ENCODE results near the gene DBI. TPM values are rescaled to one million over a fixed set of nuclear protein-coding genes. Genes with fewer than 3 reads are reported as not detected.

Gene DBI
- total and polyA plus RNA-seq, 2 of the 13 experiments (the other 11 are each of a cell fraction or from before 2014, with no cell fraction given): 330 to 659 TPM

- TF ChIP-seq, protein P1, sequence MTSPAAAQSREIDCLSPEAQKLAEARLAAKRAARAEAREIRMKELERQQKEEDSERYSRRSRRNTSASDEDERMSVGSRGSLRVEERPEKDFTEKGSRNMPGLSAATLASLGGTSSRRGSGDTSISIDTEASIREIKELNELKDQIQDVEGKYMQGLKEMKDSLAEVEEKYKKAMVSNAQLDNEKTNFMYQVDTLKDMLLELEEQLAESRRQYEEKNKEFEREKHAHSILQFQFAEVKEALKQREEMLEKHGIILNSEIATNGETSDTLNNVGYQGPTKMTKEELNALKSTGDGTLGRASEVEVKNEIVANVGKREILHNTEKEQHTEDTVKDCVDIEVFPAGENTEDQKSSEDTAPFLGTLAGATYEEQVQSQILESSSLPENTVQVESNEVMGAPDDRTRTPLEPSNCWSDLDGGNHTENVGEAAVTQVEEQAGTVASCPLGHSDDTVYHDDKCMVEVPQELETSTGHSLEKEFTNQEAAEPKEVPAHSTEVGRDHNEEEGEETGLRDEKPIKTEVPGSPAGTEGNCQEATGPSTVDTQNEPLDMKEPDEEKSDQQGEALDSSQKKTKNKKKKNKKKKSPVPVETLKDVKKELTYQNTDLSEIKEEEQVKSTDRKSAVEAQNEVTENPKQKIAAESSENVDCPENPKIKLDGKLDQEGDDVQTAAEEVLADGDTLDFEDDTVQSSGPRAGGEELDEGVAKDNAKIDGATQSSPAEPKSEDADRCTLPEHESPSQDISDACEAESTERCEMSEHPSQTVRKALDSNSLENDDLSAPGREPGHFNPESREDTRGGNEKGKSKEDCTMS (CRISPR knock-in tag; conservative IDR thresholded peaks at IDR 0.05): no peak
- no peak for TF ChIP-seq ZNF546 (CRISPR knock-in tag; conservative IDR thresholded peaks at IDR 0.05)
- TF ChIP-seq SYNCRIP (IDR thresholded peaks at IDR 0.05; ENCODE audit: insufficient read depth, low read depth, low read length): no peak
- 0 out of 2 replicates have a peak, but pooled peaks have one; percentile 58 for TF ChIP-seq CC2D1A (CRISPR knock-in tag; IDR thresholded peaks at IDR 0.05)
- TF ChIP-seq CHD4 (IDR thresholded peaks at IDR 0.05; ENCODE audit: borderline replicate concordance, low read length): 0 out of 2 replicates have a peak, but pooled peaks have one; percentile 18
- no peak; the same call in 1 of the 2 replicates for TF ChIP-seq ZNF292 (CRISPR knock-in tag; IDR thresholded peaks at IDR 0.05; ENCODE audit: borderline replicate concordance, low read depth)
- 0 out of 2 replicates have a peak, but pooled peaks have one; percentile 1 for TF ChIP-seq MEF2D (CRISPR knock-in tag; IDR thresholded peaks at IDR 0.05)
- TF ChIP-seq, protein P2, sequence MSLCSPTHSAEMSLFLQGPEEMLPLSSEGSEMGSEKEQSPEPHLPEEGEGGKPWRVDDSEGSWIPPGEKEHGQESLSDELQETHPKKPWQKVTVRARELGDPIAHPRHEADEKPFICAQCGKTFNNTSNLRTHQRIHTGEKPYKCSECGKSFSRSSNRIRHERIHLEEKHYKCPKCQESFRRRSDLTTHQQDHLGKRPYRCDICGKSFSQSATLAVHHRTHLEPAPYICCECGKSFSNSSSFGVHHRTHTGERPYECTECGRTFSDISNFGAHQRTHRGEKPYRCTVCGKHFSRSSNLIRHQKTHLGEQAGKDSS (CRISPR knock-in tag; IDR thresholded peaks at IDR 0.05; ENCODE audit: borderline replicate concordance, low read depth): no peak
- TF ChIP-seq EEA1 (CRISPR knock-in tag; IDR thresholded peaks at IDR 0.05; ENCODE audit: borderline replicate concordance): no peak
- TF ChIP-seq MBD4 (IDR thresholded peaks at IDR 0.05; ENCODE audit: borderline replicate concordance, low read length): no peak; the same call in 1 of the 2 replicates
- TF ChIP-seq SNRNP70 (IDR thresholded peaks at IDR 0.05; ENCODE audit: low read depth, low read length): no peak
- TF ChIP-seq ZC3H13 (CRISPR knock-in tag; IDR thresholded peaks at IDR 0.05): no peak
- TF ChIP-seq NFRKB (IDR thresholded peaks at IDR 0.05): no peak
- no peak for TF ChIP-seq HDAC6 (IDR thresholded peaks at IDR 0.05; ENCODE audit: low read depth, low read length)
- TF ChIP-seq HES4 (CRISPR knock-in tag; IDR thresholded peaks at IDR 0.05; ENCODE audit: borderline replicate concordance): no peak
- TF ChIP-seq SUZ12 (IDR thresholded peaks at IDR 0.05; ENCODE audit: low read depth, low read length): no peak
- TF ChIP-seq, protein P3, sequence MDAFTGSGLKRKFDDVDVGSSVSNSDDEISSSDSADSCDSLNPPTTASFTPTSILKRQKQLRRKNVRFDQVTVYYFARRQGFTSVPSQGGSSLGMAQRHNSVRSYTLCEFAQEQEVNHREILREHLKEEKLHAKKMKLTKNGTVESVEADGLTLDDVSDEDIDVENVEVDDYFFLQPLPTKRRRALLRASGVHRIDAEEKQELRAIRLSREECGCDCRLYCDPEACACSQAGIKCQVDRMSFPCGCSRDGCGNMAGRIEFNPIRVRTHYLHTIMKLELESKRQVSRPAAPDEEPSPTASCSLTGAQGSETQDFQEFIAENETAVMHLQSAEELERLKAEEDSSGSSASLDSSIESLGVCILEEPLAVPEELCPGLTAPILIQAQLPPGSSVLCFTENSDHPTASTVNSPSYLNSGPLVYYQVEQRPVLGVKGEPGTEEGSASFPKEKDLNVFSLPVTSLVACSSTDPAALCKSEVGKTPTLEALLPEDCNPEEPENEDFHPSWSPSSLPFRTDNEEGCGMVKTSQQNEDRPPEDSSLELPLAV (CRISPR knock-in tag; conservative IDR thresholded peaks at IDR 0.05; ENCODE audit: low read depth): no peak
- TF ChIP-seq NFIB (CRISPR knock-in tag; IDR thresholded peaks at IDR 0.05; ENCODE audit: borderline replicate concordance): no peak
- no peak for TF ChIP-seq PLRG1 (conservative IDR thresholded peaks at IDR 0.05)
- no peak for TF ChIP-seq MTA1 (CRISPR knock-in tag; IDR thresholded peaks at IDR 0.05; ENCODE audit: borderline replicate concordance)
- no peak for TF ChIP-seq SRSF9 (IDR thresholded peaks at IDR 0.05; ENCODE audit: borderline replicate concordance, insufficient read depth, low read depth, low read length, poor library complexity, severe bottlenecking)
- TF ChIP-seq GPN1 (CRISPR knock-in tag; IDR thresholded peaks at IDR 0.05; ENCODE audit: borderline replicate concordance): no peak; the same call in 1 of the 2 replicates
- no peak for TF ChIP-seq ZNF333 (CRISPR knock-in tag; IDR thresholded peaks at IDR 0.05; ENCODE audit: borderline replicate concordance)
- TF ChIP-seq ZSCAN22 (CRISPR knock-in tag; IDR thresholded peaks at IDR 0.05): no peak
- 0 out of 2 replicates have a peak, but pooled peaks have one; percentile 26 for TF ChIP-seq ZSCAN20 (CRISPR knock-in tag; IDR thresholded peaks at IDR 0.05; ENCODE audit: borderline replicate concordance)
- TF ChIP-seq ZEB1 (IDR thresholded peaks at IDR 0.05; ENCODE audit: insufficient replicate concordance, low read depth): no peak
- peak; percentile 54; the same call in 1 of the 2 replicates for TF ChIP-seq SSRP1 (CRISPR knock-in tag; IDR thresholded peaks at IDR 0.05)
- no peak for TF ChIP-seq RFX5 (IDR thresholded peaks at IDR 0.05; ENCODE audit: low read depth, low read length)
Observed at GRCh38 chr2:119366161-119366648, 572 bp upstream of the DBI start (continued).

Data from HepG2 (cell line).